Transverse colon (tissue), 4 donors: ENCODE results near the gene FRYL.

Experiments used
- CTCF ChIP-seq, 5 experiments: fragments of 200-600 bp in 3 of 5; fragments of 450-650 bp in 2 of 5; sonication (generic) in 3 of 5; IDR thresholded peaks; 1 replicate in 2 of 5; 2 replicates in 3 of 5; pipeline ENCODE4 v1.5.1; 2016 to 2017; ENCODE audit warnings: antibody characterized with exemption in 5 of 5, inconsistent platforms in 3 of 5, mild to moderate bottlenecking in 2 of 5, moderate library complexity in 1 of 5
- EP300 ChIP-seq: sonication (generic); formaldehyde crosslinking; IDR thresholded peaks from one replicate; pipeline ENCODE4 v1.6.1; 2017; ENCODE audit warnings: antibody characterized with exemption, low read depth
- POLR2AphosphoS5 ChIP-seq, 3 donors: sonication (generic); formaldehyde crosslinking; IDR thresholded peaks; one replicate each; pipeline ENCODE4 v1.6.1; 2016; ENCODE audit warnings: antibody characterized with exemption in 3 of 3

GRCh38 chr4:48575964-48576363 is 204.1 kb downstream of the FRYL start:
- no peak for TF ChIP-seq CTCF (IDR thresholded peaks at IDR 0.05)
- no peak for TF ChIP-seq POLR2AphosphoS5 (IDR thresholded peaks at IDR 0.05)
- no peak for TF ChIP-seq EP300
